ENCODE data around the gene DBF4B.
"Not testable (repeated sequence)": the region's sequence is repeated elsewhere in the genome, so short reads cannot be mapped to it uniquely, and the experiment has no call there.

DBF4B gene

GRCh38 chr17:44708401-44709263, at the start of gene DBF4B:
DBF4B (plus strand) TSS chr17:44708665; CDS start chr17:44708821, 156 bp downstream.
- peak; percentile 92 for DNase-seq (ENCODE audit: low read depth)

GRCh38 chr17:44661835-44662234, 46.6 kb upstream of the DBF4B start:
- no peak for DNase-seq (ENCODE audit: low read depth)

GRCh38 chr17:44663095-44663494, 45.4 kb upstream of the DBF4B start:
- DNase-seq (ENCODE audit: low read depth), result no peak

- no peak for DNase-seq (ENCODE audit: low read depth)
Observed at GRCh38 chr17:44664867-44665266, 43.6 kb upstream of the DBF4B start.

GRCh38 chr17:44666006-44666405, 42.5 kb upstream of the DBF4B start:
- no peak for DNase-seq (ENCODE audit: low read depth)

- peak; percentile 47 for DNase-seq (ENCODE audit: low read depth)
Observed at GRCh38 chr17:44672479-44673093, 35.9 kb upstream of the DBF4B start.

GRCh38 chr17:44673893-44674292, 34.6 kb upstream of the DBF4B start:
- peak; percentile 39 for DNase-seq (ENCODE audit: low read depth)

GRCh38 chr17:44677136-44677535, 31.3 kb upstream of the DBF4B start:
- DNase-seq (ENCODE audit: low read depth), result peak; percentile 77

- DNase-seq (ENCODE audit: low read depth), result not testable (repeated sequence)
Observed at GRCh38 chr17:44683303-44683702, 25.2 kb upstream of the DBF4B start.

GRCh38 chr17:44687756-44688155, 20.7 kb upstream of the DBF4B start:
- no peak for DNase-seq (ENCODE audit: low read depth)

GRCh38 chr17:44688200-44688599, 20.3 kb upstream of the DBF4B start:
- no peak for DNase-seq (ENCODE audit: low read depth)

GRCh38 chr17:44688675-44689476, 19.6 kb upstream of the DBF4B start:
- peak; percentile 47 for DNase-seq (ENCODE audit: low read depth)

GRCh38 chr17:44689477-44690217, 18.8 kb upstream of the DBF4B start, which contains the start of gene CCDC43:
CCDC43 (minus strand) TSS chr17:44689776; CDS start chr17:44689753, 23 bp downstream.
- peak; percentile 95 for DNase-seq (ENCODE audit: low read depth)

- peak; percentile 13 for DNase-seq (ENCODE audit: low read depth)
Observed at GRCh38 chr17:44690746-44691306, 17.6 kb upstream of the DBF4B start.

- no peak for DNase-seq (ENCODE audit: low read depth)
Observed at GRCh38 chr17:44693609-44694008, 14.9 kb upstream of the DBF4B start.

GRCh38 chr17:44700288-44700687, 8.2 kb upstream of the DBF4B start:
- not testable (repeated sequence) for DNase-seq (ENCODE audit: low read depth)

GRCh38 chr17:44707755-44708400, 587 bp upstream of the DBF4B start:
- no peak for DNase-seq (ENCODE audit: low read depth)

- no peak for DNase-seq (ENCODE audit: low read depth)
Observed at GRCh38 chr17:44719444-44719843, 11.0 kb downstream of the DBF4B start.

- no peak for DNase-seq (ENCODE audit: low read depth)
Observed at GRCh38 chr17:44722254-44722653, 13.8 kb downstream of the DBF4B start.

GRCh38 chr17:44726121-44726520, 17.7 kb downstream of the DBF4B start:
- not testable (repeated sequence) for DNase-seq (ENCODE audit: low read depth)

- peak; percentile 11 for DNase-seq (ENCODE audit: low read depth)
Observed at GRCh38 chr17:44733753-44734152, 25.3 kb downstream of the DBF4B start.
